Subcutaneous adipose tissue (tissue), 4 donors: Measurements from ENCODE around the gene TWNK. TPM values are rescaled to one million over a fixed set of nuclear protein-coding genes. Genes with fewer than 3 reads are reported as not detected.

Source experiments
- CTCF ChIP-seq: fragments of 450-650 bp; IDR thresholded peaks from one replicate; pipeline ENCODE4 v1.5.1; 2016; ENCODE audit warnings: low read depth, mild to moderate bottlenecking, control low read depth, antibody characterized with exemption, moderate library complexity
- total RNA-seq, 4 donors: library from RNA; depleted of rRNA; stranded (reverse); fragments of >200 nt; gene quantifications; one replicate each; pipeline ENCODE4 v1.1.0, GENCODE V29; 2016

The TWNK gene
- total RNA-seq, 4 donors from 2014 or later: 2.4 to 6.2 (median 3.3) TPM

- no peak for TF ChIP-seq CTCF
These were observed 4.2 kb upstream of the TWNK start for GRCh38 chr10:100982916-100983830.

- TF ChIP-seq CTCF: no peak
These were observed 3.3 kb upstream of the TWNK start for GRCh38 chr10:100983868-100984671.

GRCh38 chr10:100984672-100985177 is 2.6 kb upstream of the TWNK start:
- no peak for TF ChIP-seq CTCF

GRCh38 chr10:100985336-100985735 is 2.0 kb upstream of the TWNK start:
- no peak for TF ChIP-seq CTCF

GRCh38 chr10:100986623-100986951 is 756 bp upstream of the TWNK start:
- no peak for TF ChIP-seq CTCF

- no peak for TF ChIP-seq CTCF
These were observed 324 bp downstream of the TWNK start for GRCh38 chr10:100987685-100988049.

GRCh38 chr10:100988166-100988565 is 823 bp downstream of the TWNK start:
- TF ChIP-seq CTCF: no peak
